Measurements from ENCODE around the gene TDRD12.
A peak's percentile ranks its signal among the peaks of the same experiment; 100 is the strongest.

Gene TDRD12

GRCh38 chr19:32674153-32674930 lies 45.2 kb upstream of the TDRD12 start (continued):
- TF ChIP-seq ZBTB26 (tag by site-specific recombination; optimal IDR thresholded peaks at IDR 0.05) (peak; percentile 38), HOXC10 (CRISPR knock-in tag; IDR thresholded peaks at IDR 0.05) (no peak), ZNF560 (tag by site-specific recombination; IDR thresholded peaks at IDR 0.05; ENCODE audit: borderline replicate concordance) (no peak), ZNF48 (tag by site-specific recombination; IDR thresholded peaks at IDR 0.05) (no peak), ZNF692 (tag by site-specific recombination; IDR thresholded peaks at IDR 0.05) (peak; percentile 35; the same call in 1 of the 2 replicates), ZBTB44 (tag by site-specific recombination; IDR thresholded peaks at IDR 0.05) (peak; percentile 57; the same call in 1 of the 2 replicates), ZNF394 (tag by site-specific recombination; IDR thresholded peaks at IDR 0.05; ENCODE audit: borderline replicate concordance) (no peak), ZNF596 (tag by site-specific recombination; IDR thresholded peaks at IDR 0.05) (peak; percentile 69), ZFP37 (tag by site-specific recombination; IDR thresholded peaks at IDR 0.05) (no peak), ZNF335 (tag by site-specific recombination; conservative IDR thresholded peaks at IDR 0.05) (peak; percentile 96), GLIS1 (tag by site-specific recombination; IDR thresholded peaks at IDR 0.05) (peak; percentile 90), ZBTB20 (tag by site-specific recombination; IDR thresholded peaks at IDR 0.05) (peak; percentile 45; the same call in 1 of the 2 replicates), TSHZ1 (tag by site-specific recombination; IDR thresholded peaks at IDR 0.05; ENCODE audit: borderline replicate concordance) (no peak), PRDM2 (tag by site-specific recombination; IDR thresholded peaks at IDR 0.05; ENCODE audit: borderline replicate concordance) (no peak), ZNF239 (tag by site-specific recombination; IDR thresholded peaks at IDR 0.05) (no peak), ZNF366 (tag by site-specific recombination; conservative IDR thresholded peaks at IDR 0.05) (peak; percentile 51), GLIS2 (tag by site-specific recombination; IDR thresholded peaks at IDR 0.05) (peak; percentile 99), ZBTB10 (tag by site-specific recombination; IDR thresholded peaks at IDR 0.05) (no peak), ZNF488 (tag by site-specific recombination; IDR thresholded peaks at IDR 0.05) (no peak), ZFP41 (tag by site-specific recombination; IDR thresholded peaks at IDR 0.05; ENCODE audit: borderline replicate concordance) (no peak), ZNF248 (tag by site-specific recombination; IDR thresholded peaks at IDR 0.05) (no peak)
